ENCODE results near the gene IPCEF1. TPM values are rescaled to one million over a fixed set of nuclear protein-coding genes. Genes with fewer than 3 reads are reported as not detected.

IPCEF1 gene
- total RNA-seq, 1 experiment from 2014 or later = 1.9 TPM

GRCh38 chr6:154223296-154223695 lies 133.3 kb downstream of the IPCEF1 start:
- no peak for TF ChIP-seq CTCF (IDR thresholded peaks at IDR 0.05; ENCODE audit: insufficient read depth in 1 of 2, low read depth in 1 of 2, low read length in 1 of 2, severe bottlenecking in 1 of 2, unreplicated experiment in 1 of 2)
- H3K27ac Mint-ChIP-seq (ENCODE audit: unreplicated experiment) = no peak overlapping the region
- DNase-seq = no peak
- ChIA-PET POLR2A (no interaction called here), CTCF (no interaction called here)
- H3K9me3 Mint-ChIP-seq (ENCODE audit: unreplicated experiment) = no peaks in the 10 kb centered on the region
- no peak overlapping the region for H3K4me3 Mint-ChIP-seq (ENCODE audit: unreplicated experiment)
- Histone ChIP-seq H3K36me3 (ENCODE audit: control insufficient read depth, insufficient read depth, low read length) (no peaks in the 10 kb centered on the region), H3K4me1 (no peaks in the 10 kb centered on the region), H3K27me3 (replicated peaks; ENCODE audit: control insufficient read depth, insufficient read depth, low read length) (no peaks in the 10 kb centered on the region), H3K4me3 (ENCODE audit: low read depth, low read length) (no peak overlapping the region), H3K9me3 (no peaks in the 10 kb centered on the region)
- intact Hi-C loops (cut with micrococcal nuclease; ENCODE audit: unreplicated experiment) = no loop called here
- H3K27me3 Mint-ChIP-seq (ENCODE audit: insufficient read depth, unreplicated experiment) = peaks cover 9% of the 10 kb centered on the region
- no TSS peak for BruUV-seq (replicated peaks)
- H3K36me3 Mint-ChIP-seq (ENCODE audit: insufficient read depth, unreplicated experiment) = no peaks in the 10 kb centered on the region
- no peaks in the 10 kb centered on the region for H3K4me1 Mint-ChIP-seq (ENCODE audit: low read depth, unreplicated experiment)

GRCh38 chr6:154222716-154223115 lies 133.9 kb downstream of the IPCEF1 start:
- Mint-ChIP-seq H3K27me3 (ENCODE audit: insufficient read depth, unreplicated experiment) (peaks cover 9% of the 10 kb centered on the region), H3K4me3 (ENCODE audit: unreplicated experiment) (no peak overlapping the region), H3K9me3 (ENCODE audit: unreplicated experiment) (no peaks in the 10 kb centered on the region), H3K27ac (ENCODE audit: unreplicated experiment) (no peak overlapping the region), H3K4me1 (ENCODE audit: low read depth, unreplicated experiment) (no peaks in the 10 kb centered on the region), H3K36me3 (ENCODE audit: insufficient read depth, unreplicated experiment) (no peaks in the 10 kb centered on the region)
- ChIA-PET POLR2A (no interaction called here), CTCF (no interaction called here)
- Histone ChIP-seq H3K36me3 (ENCODE audit: control insufficient read depth, insufficient read depth, low read length) (no peaks in the 10 kb centered on the region), H3K4me1 (no peaks in the 10 kb centered on the region), H3K9me3 (no peaks in the 10 kb centered on the region), H3K27me3 (replicated peaks; ENCODE audit: control insufficient read depth, insufficient read depth, low read length) (no peaks in the 10 kb centered on the region), H3K4me3 (ENCODE audit: low read depth, low read length) (no peak overlapping the region)
- intact Hi-C loops (cut with micrococcal nuclease; ENCODE audit: unreplicated experiment) = no loop called here
- no TSS peak for BruUV-seq (replicated peaks)
- no peak for DNase-seq
- no peak for TF ChIP-seq CTCF (IDR thresholded peaks at IDR 0.05; ENCODE audit: insufficient read depth in 1 of 2, low read depth in 1 of 2, low read length in 1 of 2, severe bottlenecking in 1 of 2, unreplicated experiment in 1 of 2)

- CTCF ChIA-PET = no interaction called here
These were observed 137.4 kb downstream of the IPCEF1 start for GRCh38 chr6:154219250-154219649.

More at GRCh38 chr6:154219250-154219649, 137.4 kb downstream of the IPCEF1 start:
- Mint-ChIP-seq H3K36me3 (ENCODE audit: insufficient read depth, unreplicated experiment) (no peaks in the 10 kb centered on the region), H3K4me3 (ENCODE audit: unreplicated experiment) (no peak overlapping the region), H3K9me3 (ENCODE audit: unreplicated experiment) (no peaks in the 10 kb centered on the region), H3K4me1 (ENCODE audit: low read depth, unreplicated experiment) (no peaks in the 10 kb centered on the region), H3K27ac (ENCODE audit: unreplicated experiment) (no peak overlapping the region), H3K27me3 (ENCODE audit: insufficient read depth, unreplicated experiment) (peaks cover 6% of the 10 kb centered on the region)
- intact Hi-C loops (cut with micrococcal nuclease; ENCODE audit: unreplicated experiment) = no loop called here
- no peaks in the 10 kb centered on the region for H3K4me1 ChIP-seq
- H3K36me3 ChIP-seq (ENCODE audit: control insufficient read depth, insufficient read depth, low read length) = no peaks in the 10 kb centered on the region
- no TSS peak for BruUV-seq (replicated peaks)
- DNase-seq = no peak
- H3K27me3 ChIP-seq (replicated peaks; ENCODE audit: control insufficient read depth, insufficient read depth, low read length) = no peaks in the 10 kb centered on the region
- POLR2A ChIA-PET = no interaction called here
- no peak for TF ChIP-seq CTCF (IDR thresholded peaks at IDR 0.05; ENCODE audit: insufficient read depth in 1 of 2, low read depth in 1 of 2, low read length in 1 of 2, severe bottlenecking in 1 of 2, unreplicated experiment in 1 of 2)
- no peak overlapping the region for H3K4me3 ChIP-seq (ENCODE audit: low read depth, low read length)
- no peaks in the 10 kb centered on the region for H3K9me3 ChIP-seq
